ENCODE results near the gene FCHO1.
A peak's percentile ranks its signal among the peaks of the same experiment; 100 is the strongest.
"Not testable (repeated sequence)": the region's sequence is repeated elsewhere in the genome, so short reads cannot be mapped to it uniquely, and the experiment has no call there.

Gene FCHO1

DNA sequence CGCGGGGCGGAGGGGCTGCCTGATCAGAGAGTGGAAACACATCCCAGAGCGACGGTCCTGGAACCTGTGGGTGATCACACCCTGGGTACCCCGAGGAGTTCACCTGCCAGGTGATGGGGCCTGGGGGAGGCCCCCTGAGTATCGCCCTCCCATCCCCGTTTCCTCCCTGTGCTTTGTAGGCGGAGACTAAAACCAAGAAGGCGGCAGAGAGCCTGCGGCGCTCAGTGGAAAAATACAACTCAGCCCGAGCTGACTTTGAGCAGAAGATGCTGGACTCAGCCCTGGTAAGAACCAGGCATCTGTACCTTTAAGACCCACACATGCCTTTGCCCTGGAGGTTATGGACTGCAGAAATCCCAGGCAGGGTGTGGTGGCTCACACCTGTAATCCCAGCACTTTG, 19.3 kb downstream of the FCHO1 start:
- H3K4me3 ChIP-seq (ENCODE audit: control insufficient read depth, low read depth, low read length): no peak overlapping the region
- no peak for TF ChIP-seq CTCF (IDR thresholded peaks at IDR 0.05; ENCODE audit: control insufficient read depth, insufficient read depth, low read depth, low read length, missing control alignments)
- DNase-seq (ENCODE audit: low read depth): no peak

GRCh38 chr19:17772172-17772571, 20.9 kb downstream of the FCHO1 start:
- no peak for DNase-seq (ENCODE audit: low read depth)
- TF ChIP-seq CTCF (IDR thresholded peaks at IDR 0.05; ENCODE audit: control insufficient read depth, insufficient read depth, low read depth, low read length, missing control alignments): no peak
- H3K4me3 ChIP-seq (ENCODE audit: control insufficient read depth, low read depth, low read length): no peak overlapping the region

DNA sequence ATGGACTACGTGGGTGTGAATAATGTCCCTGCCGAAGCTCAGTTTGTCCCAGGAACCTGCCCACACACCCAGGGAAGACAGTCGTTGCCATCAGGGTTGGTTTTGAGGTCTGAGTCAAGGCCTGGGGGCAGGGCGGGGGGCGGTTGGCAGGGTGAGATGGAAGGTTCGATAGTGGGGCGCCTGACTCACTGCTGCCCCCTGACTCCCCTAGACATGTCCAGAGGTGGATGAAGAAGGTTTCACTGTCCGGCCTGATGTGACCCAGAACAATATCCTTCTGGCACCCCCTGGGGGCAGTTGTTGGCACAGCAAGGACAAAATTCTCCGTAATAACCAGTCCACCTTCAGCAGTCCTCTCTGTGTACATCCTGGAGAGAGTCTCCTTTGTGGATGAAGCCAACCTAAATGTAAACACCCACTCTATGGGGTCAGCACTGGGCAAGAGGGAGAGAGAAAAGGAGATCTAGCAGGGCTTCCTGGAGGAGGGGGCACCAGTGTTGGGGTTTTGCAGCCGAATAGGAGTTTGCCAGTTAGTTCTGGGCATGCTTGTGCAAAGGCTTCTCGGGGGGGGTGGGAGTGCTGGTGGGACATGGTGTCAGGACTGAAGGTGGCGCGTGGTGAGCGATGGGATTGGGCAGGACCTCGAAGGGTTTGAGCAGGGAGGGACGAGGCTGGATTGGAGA, 24.1 kb downstream of the FCHO1 start:
- H3K4me3 ChIP-seq (ENCODE audit: control insufficient read depth, low read depth, low read length): no peak overlapping the region
- TF ChIP-seq CTCF (IDR thresholded peaks at IDR 0.05; ENCODE audit: control insufficient read depth, insufficient read depth, low read depth, low read length, missing control alignments): peak; percentile 76
- no peak for DNase-seq (ENCODE audit: low read depth)

DNA sequence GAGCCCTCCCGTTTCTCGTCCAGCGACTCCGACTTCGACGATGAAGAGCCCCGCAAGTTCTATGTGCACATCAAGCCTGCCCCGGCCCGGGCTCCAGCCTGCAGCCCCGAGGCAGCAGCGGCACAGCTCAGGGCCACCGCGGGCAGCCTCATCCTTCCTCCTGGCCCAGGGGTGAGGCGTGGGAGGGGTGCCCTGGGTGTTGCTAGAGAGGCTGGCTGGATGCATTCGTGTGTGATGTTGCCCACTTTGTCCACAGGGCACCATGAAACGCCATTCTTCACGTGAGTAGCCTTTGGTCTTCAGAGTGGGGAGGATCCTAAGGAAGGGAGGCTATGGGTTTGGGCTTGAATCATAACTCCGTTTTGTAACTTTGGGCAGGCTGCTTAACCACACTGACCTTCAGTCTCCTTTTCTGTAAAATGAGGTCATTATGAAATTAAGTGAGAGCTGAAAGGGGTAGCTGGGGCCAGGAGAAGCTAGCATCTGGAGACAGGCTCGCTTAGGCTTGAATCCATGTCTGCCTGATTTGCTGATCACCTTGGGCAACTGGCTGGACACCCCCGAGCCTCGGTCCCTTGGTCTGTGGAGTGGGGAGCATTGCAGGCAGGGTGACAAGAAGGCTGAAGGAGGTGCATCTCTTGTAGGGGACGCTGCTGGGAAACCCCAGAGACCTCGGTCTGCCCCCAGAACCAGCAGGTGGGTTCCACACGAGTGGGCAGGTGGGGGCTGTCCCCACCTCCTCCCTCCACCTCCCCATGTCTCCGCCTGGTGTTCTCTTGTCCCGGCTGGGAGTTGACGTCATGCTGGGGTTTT, 24.9 kb downstream of the FCHO1 start:
- no peak for TF ChIP-seq CTCF (IDR thresholded peaks at IDR 0.05; ENCODE audit: control insufficient read depth, insufficient read depth, low read depth, low read length, missing control alignments)
- DNase-seq (ENCODE audit: low read depth): no peak
- no peak overlapping the region for H3K4me3 ChIP-seq (ENCODE audit: control insufficient read depth, low read depth, low read length)

- DNase-seq (ENCODE audit: low read depth); H3K4me3 ChIP-seq (ENCODE audit: control insufficient read depth, low read depth, low read length): not testable (repeated sequence)
Observed at GRCh38 chr19:17777840-17778239, 26.6 kb downstream of the FCHO1 start.

DNA sequence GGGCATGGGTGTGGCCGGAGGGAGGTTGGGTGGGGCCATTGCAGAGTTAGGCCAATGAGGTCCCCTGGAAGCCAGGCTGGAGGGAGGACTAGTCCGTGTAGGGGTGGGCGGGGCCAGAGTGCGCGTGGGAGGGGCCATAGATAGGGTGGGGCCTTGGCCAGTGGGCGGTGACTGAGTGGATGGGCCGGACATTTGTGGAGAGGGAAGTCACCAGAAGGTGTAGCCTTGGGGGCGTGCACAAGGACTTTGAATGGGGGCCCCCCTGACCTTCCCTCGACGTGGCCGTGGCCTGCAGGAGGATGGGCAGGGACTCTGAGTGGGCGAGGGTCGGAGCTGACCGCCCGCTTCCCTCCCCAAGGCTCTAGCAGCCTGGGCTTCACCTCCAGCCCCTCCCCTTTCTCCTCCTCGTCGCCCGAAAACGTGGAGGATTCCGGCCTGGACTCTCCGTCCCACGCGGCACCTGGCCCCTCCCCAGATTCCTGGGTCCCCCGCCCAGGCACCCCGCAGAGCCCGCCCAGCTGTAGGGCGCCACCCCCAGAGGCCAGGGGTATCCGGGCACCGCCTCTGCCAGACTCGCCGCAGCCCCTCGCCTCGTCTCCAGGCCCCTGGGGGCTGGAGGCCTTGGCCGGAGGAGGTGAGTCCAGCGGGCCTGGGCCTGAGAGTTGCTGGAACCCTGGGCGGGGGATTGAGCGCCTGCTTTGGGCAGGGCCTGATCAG, 27.1 kb downstream of the FCHO1 start:
- TF ChIP-seq CTCF (IDR thresholded peaks at IDR 0.05; ENCODE audit: control insufficient read depth, insufficient read depth, low read depth, low read length, missing control alignments): no peak
- no peak overlapping the region for H3K4me3 ChIP-seq (ENCODE audit: control insufficient read depth, low read depth, low read length)
- no peak for DNase-seq (ENCODE audit: low read depth)

All from AG09309 (cell line).